HEK293 (cell line): ENCODE measurements around the gene MYOCOS.

Experiments
- CTCF ChIA-PET: fragments of 350-600 bp; formaldehyde crosslinking; extraction: SDS; loops from one replicate; lab custom pipeline; 2021; ENCODE audit warnings: antibody characterized with exemption; lab: Yijun Ruan, JAX
- POLR2A ChIA-PET: fragments of 300-600 bp; formaldehyde crosslinking; extraction: SDS; loops from one replicate; lab custom pipeline; 2020; ENCODE audit warnings: antibody characterized with exemption, inconsistent platforms; lab: Yijun Ruan, JAX
- H3K27ac ChIP-seq: fragments of 200-500 bp; sonication (Bioruptor generic); 2 replicates; pipeline ENCODE4 v1.5.1; 2014; ENCODE audit warnings: low read depth, low read length, control low read depth, inconsistent platforms; ENCODE audit errors: extremely low read depth
- H3K36me3 ChIP-seq, 2 experiments: fragments of 200-500 bp in 1 of 2; sonication (Bioruptor generic) in 1 of 2; 1 replicate in 1 of 2; 2 replicates in 1 of 2; pipeline ENCODE4 v1.5.1; 2014 to 2017; ENCODE audit warnings: inconsistent platforms in 2 of 2, low read length in 2 of 2; ENCODE audit not compliant: control insufficient read depth in 2 of 2, insufficient read depth in 1 of 2
- H3K4me1 ChIP-seq: fragments of 200-500 bp; sonication (Bioruptor generic); 2 replicates; pipeline ENCODE4 v1.5.1; 2014; ENCODE audit warnings: mild to moderate bottlenecking, low read length, inconsistent platforms; ENCODE audit not compliant: control insufficient read depth, insufficient read depth
- H3K4me3 ChIP-seq: 2 replicates; pipeline ENCODE4 v1.5.1; 2011; ENCODE audit warnings: low read depth, mild to moderate bottlenecking, control low read depth, low read length, moderate library complexity
- H3K9me3 ChIP-seq: fragments of 200-500 bp; sonication (Bioruptor generic); 2 replicates; pipeline ENCODE4 v1.5.1; 2014; ENCODE audit warnings: low read depth, low read length, inconsistent platforms; ENCODE audit not compliant: control insufficient read depth, insufficient read depth
- EGR2 ChIP-seq: fragments of 450-650 bp; formaldehyde crosslinking; IDR thresholded peaks from 2 replicates; pipeline ENCODE4 v1.5.1; 2016; ENCODE audit warnings: low read depth, missing biosample characterization, missing genetic modification characterization
- GLIS2 ChIP-seq: fragments of 450-650 bp; formaldehyde crosslinking; IDR thresholded peaks from 2 replicates; pipeline ENCODE4 v1.5.1; 2016; ENCODE audit warnings: missing biosample characterization, missing genetic modification characterization
- HOXC10 ChIP-seq: sonication (generic); formaldehyde crosslinking; IDR thresholded peaks from 2 replicates; pipeline ENCODE4 v1.8.1; 2023; ENCODE audit warnings: mild to moderate bottlenecking, missing genetic modification reagents
- MYNN ChIP-seq: fragments of 450-650 bp; formaldehyde crosslinking; IDR thresholded peaks from 2 replicates; pipeline ENCODE4 v1.5.1; 2016; ENCODE audit warnings: missing biosample characterization, missing genetic modification characterization, borderline replicate concordance
- MZF1 ChIP-seq: fragments of 450-650 bp; formaldehyde crosslinking; IDR thresholded peaks from 2 replicates; pipeline ENCODE4 v1.5.1; 2017; ENCODE audit warnings: missing biosample characterization, missing genetic modification characterization, borderline replicate concordance
- OSR2 ChIP-seq: fragments of 450-650 bp; formaldehyde crosslinking; IDR thresholded peaks from 2 replicates; pipeline ENCODE4 v1.5.1; 2016; ENCODE audit warnings: missing biosample characterization, missing genetic modification characterization
- PRDM1 ChIP-seq: fragments of 450-650 bp; formaldehyde crosslinking; IDR thresholded peaks from 2 replicates; pipeline ENCODE4; 2016; ENCODE audit warnings: missing biosample characterization, missing genetic modification characterization
- SCRT1 ChIP-seq: fragments of 450-650 bp; formaldehyde crosslinking; IDR thresholded peaks from 2 replicates; pipeline ENCODE4 v1.5.1; 2016; ENCODE audit warnings: missing biosample characterization, missing genetic modification characterization, borderline replicate concordance
- TCF7L2 ChIP-seq: IDR thresholded peaks from 2 replicates; pipeline ENCODE4 v1.6.1; 2011; ENCODE audit warnings: low read depth, mild to moderate bottlenecking, inconsistent platforms, low read length, moderate library complexity, borderline replicate concordance
- TRIM28 ChIP-seq: IDR thresholded peaks from 2 replicates; pipeline ENCODE4 v1.6.1; 2011; ENCODE audit warnings: low read length, control low read depth, borderline replicate concordance
- ZNF112 ChIP-seq: fragments of 450-650 bp; formaldehyde crosslinking; IDR thresholded peaks from 2 replicates; pipeline ENCODE4 v1.5.0; 2017; ENCODE audit warnings: missing biosample characterization, missing genetic modification characterization
- ZNF155 ChIP-seq: fragments of 450-650 bp; formaldehyde crosslinking; IDR thresholded peaks from 2 replicates; pipeline ENCODE4 v1.5.1; 2016; ENCODE audit warnings: missing biosample characterization, missing genetic modification characterization
- ZNF211 ChIP-seq: fragments of 450-650 bp; formaldehyde crosslinking; IDR thresholded peaks from 2 replicates; pipeline ENCODE4 v1.5.1; 2016; ENCODE audit warnings: low read depth, missing biosample characterization, missing genetic modification characterization
- ZNF239 ChIP-seq: fragments of 450-650 bp; formaldehyde crosslinking; IDR thresholded peaks from 2 replicates; pipeline ENCODE4 v1.5.1; 2016; ENCODE audit warnings: missing biosample characterization, missing genetic modification characterization
- ZNF311 ChIP-seq: fragments of 450-650 bp; formaldehyde crosslinking; IDR thresholded peaks from 2 replicates; pipeline ENCODE4 v1.5.1; 2017; ENCODE audit warnings: missing biosample characterization, missing genetic modification characterization, borderline replicate concordance
- ZNF341 ChIP-seq: fragments of 450-650 bp; formaldehyde crosslinking; IDR thresholded peaks from 2 replicates; pipeline ENCODE4; 2016; ENCODE audit warnings: low read depth, missing biosample characterization, missing genetic modification characterization
- ZNF350 ChIP-seq: fragments of 450-650 bp; formaldehyde crosslinking; IDR thresholded peaks from 2 replicates; pipeline ENCODE4 v1.5.0; 2017; ENCODE audit warnings: missing biosample characterization, mild to moderate bottlenecking, missing genetic modification characterization
- ZNF37A ChIP-seq: fragments of 450-650 bp; IDR thresholded peaks from 2 replicates; pipeline ENCODE4 v1.5.1; 2018; ENCODE audit warnings: missing biosample characterization, missing genetic modification characterization
- ZNF404 ChIP-seq: fragments of 450-650 bp; formaldehyde crosslinking; IDR thresholded peaks from 2 replicates; pipeline ENCODE4 v1.5.1; 2017; ENCODE audit warnings: missing biosample characterization, missing genetic modification characterization
- ZNF433 ChIP-seq: fragments of 450-650 bp; formaldehyde crosslinking; IDR thresholded peaks from 2 replicates; pipeline ENCODE4 v1.5.1; 2016; ENCODE audit warnings: missing biosample characterization, missing genetic modification characterization, low read depth
- ZNF544 ChIP-seq: fragments of 450-650 bp; formaldehyde crosslinking; IDR thresholded peaks from 2 replicates; pipeline ENCODE4 v1.5.0; 2017; ENCODE audit warnings: missing biosample characterization, missing genetic modification characterization
- ZNF585B ChIP-seq: fragments of 450-650 bp; formaldehyde crosslinking; IDR thresholded peaks from 2 replicates; pipeline ENCODE4 v1.5.1; 2016; ENCODE audit warnings: missing biosample characterization, missing genetic modification characterization
- ZNF596 ChIP-seq: fragments of 450-650 bp; IDR thresholded peaks from 2 replicates; pipeline ENCODE4 v1.5.0; 2018; ENCODE audit warnings: missing biosample characterization, mild to moderate bottlenecking, missing genetic modification characterization, moderate library complexity
- ZNF843 ChIP-seq: fragments of 450-650 bp; formaldehyde crosslinking; IDR thresholded peaks from 2 replicates; pipeline ENCODE4 v1.5.1; 2016; ENCODE audit warnings: missing biosample characterization, missing genetic modification characterization
- TF ChIP-seq, protein P1 (sequence below): fragments of 450-650 bp; formaldehyde crosslinking; IDR thresholded peaks from 2 replicates; pipeline ENCODE4; 2016; ENCODE audit warnings: missing biosample characterization, missing genetic modification characterization
- TF ChIP-seq, protein P2 (sequence below): sonication (generic); formaldehyde crosslinking; IDR thresholded peaks from 2 replicates; pipeline ENCODE4 v1.8.1; 2022; ENCODE audit warnings: mild to moderate bottlenecking, moderate library complexity, missing genetic modification reagents
- TF ChIP-seq, protein P3 (sequence below): fragments of 450-650 bp; formaldehyde crosslinking; IDR thresholded peaks from 2 replicates; pipeline ENCODE4 v1.5.1; 2016; ENCODE audit warnings: missing biosample characterization, missing genetic modification characterization
- TF ChIP-seq, protein P4 (sequence below): fragments of 450-650 bp; formaldehyde crosslinking; IDR thresholded peaks from 2 replicates; pipeline ENCODE4 v1.5.1; 2016; ENCODE audit warnings: missing biosample characterization, missing genetic modification characterization
- TF ChIP-seq, protein P5 (sequence below): fragments of 450-650 bp; formaldehyde crosslinking; optimal IDR thresholded peaks from 2 replicates; pipeline ENCODE3; 2016; ENCODE audit warnings: missing biosample characterization, mild to moderate bottlenecking, missing genetic modification characterization

The MYOCOS gene

DNA sequence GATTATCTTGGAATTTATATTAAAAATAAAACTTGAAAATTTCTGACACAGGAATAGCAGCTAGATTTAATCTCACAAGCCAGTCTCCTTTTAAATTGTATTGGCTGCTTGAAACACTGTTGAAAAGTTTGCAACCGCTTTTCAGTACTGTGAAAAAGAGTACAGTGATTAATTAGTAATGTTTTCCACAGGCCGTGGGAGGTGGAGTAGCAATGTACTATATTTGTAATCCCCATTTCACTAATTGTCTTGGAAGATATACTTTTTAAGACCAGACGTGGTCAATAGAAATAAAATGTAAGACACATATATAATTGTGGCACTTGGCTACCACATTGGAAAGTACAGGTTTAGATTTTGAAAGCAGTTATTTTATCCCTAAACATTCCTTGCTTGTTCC is 40.8 kb upstream of the MYOCOS start:
- no peak overlapping the region for H3K27ac ChIP-seq
- TF ChIP-seq PRDM1 (tag by site-specific recombination), result no peak
- no peak for TF ChIP-seq ZNF596
- no peak for TF ChIP-seq GLIS2 (tag by site-specific recombination)
- no peak for TF ChIP-seq ZNF37A (tag by site-specific recombination)
- no peak for TF ChIP-seq TRIM28
- TF ChIP-seq ZNF433 (tag by site-specific recombination), result no peak
- TF ChIP-seq ZNF239 (tag by site-specific recombination), result no peak
- TF ChIP-seq, protein P1, sequence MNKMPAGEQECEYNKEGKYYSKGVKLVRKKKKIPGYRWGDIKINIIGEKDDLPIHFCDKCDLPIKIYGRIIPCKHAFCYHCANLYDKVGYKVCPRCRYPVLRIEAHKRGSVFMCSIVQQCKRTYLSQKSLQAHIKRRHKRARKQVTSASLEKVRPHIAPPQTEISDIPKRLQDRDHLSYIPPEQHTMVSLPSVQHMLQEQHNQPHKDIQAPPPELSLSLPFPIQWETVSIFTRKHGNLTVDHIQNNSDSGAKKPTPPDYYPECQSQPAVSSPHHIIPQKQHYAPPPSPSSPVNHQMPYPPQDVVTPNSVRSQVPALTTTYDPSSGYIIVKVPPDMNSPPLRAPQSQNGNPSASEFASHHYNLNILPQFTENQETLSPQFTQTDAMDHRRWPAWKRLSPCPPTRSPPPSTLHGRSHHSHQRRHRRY (tag by site-specific recombination), result no peak
- no peak for TF ChIP-seq ZNF544 (tag by site-specific recombination)
- TF ChIP-seq, protein P2, sequence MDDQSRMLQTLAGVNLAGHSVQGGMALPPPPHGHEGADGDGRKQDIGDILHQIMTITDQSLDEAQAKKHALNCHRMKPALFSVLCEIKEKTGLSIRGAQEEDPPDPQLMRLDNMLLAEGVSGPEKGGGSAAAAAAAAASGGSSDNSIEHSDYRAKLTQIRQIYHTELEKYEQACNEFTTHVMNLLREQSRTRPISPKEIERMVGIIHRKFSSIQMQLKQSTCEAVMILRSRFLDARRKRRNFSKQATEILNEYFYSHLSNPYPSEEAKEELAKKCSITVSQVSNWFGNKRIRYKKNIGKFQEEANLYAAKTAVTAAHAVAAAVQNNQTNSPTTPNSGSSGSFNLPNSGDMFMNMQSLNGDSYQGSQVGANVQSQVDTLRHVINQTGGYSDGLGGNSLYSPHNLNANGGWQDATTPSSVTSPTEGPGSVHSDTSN (CRISPR knock-in tag), result no peak
- no peak for TF ChIP-seq SCRT1
- no peak for TF ChIP-seq ZNF311
- TF ChIP-seq, protein P3, sequence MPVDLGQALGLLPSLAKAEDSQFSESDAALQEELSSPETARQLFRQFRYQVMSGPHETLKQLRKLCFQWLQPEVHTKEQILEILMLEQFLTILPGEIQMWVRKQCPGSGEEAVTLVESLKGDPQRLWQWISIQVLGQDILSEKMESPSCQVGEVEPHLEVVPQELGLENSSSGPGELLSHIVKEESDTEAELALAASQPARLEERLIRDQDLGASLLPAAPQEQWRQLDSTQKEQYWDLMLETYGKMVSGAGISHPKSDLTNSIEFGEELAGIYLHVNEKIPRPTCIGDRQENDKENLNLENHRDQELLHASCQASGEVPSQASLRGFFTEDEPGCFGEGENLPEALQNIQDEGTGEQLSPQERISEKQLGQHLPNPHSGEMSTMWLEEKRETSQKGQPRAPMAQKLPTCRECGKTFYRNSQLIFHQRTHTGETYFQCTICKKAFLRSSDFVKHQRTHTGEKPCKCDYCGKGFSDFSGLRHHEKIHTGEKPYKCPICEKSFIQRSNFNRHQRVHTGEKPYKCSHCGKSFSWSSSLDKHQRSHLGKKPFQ (tag by site-specific recombination), result no peak
- ChIA-PET CTCF (no interaction called here), POLR2A (interaction anchor here (0.6 to 0.7 kb wide), 2 partner anchors 180 to 260 kb away, joined by 4 to 9 read pairs; partner anchors contain the start of gene DNM3)
- H3K4me1 ChIP-seq, result no peaks in the 10 kb centered on the region
- H3K4me3 ChIP-seq, result no peak overlapping the region
- H3K9me3 ChIP-seq, result no peaks in the 10 kb centered on the region
- H3K36me3 ChIP-seq, result peaks cover 58 to 92% of the 10 kb centered on the region in 2 experiments

DNA sequence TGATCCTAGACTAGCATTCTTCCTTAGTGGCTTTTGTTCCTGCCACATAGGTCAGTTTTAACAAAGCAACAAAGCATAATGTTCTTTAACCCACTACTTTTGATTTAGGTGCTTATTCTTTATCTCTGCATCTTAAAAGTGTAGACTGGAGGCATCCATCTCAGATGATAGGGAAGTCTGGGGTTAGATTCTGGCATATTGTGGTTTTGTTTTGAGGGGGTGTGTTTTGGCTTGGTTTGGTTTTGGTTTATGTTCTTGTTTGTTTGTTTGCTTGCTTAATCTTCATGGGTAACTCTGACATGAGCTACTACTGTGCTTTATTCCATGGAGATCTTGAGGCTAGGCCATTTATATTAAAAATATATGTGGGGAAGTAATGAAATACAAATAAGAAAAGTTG is 40.3 kb upstream of the MYOCOS start:
- Histone ChIP-seq H3K27ac (no peak overlapping the region), H3K36me3 (peaks cover 56 to 90% of the 10 kb centered on the region in 2 experiments)
- POLR2A ChIA-PET, result no interaction called here

DNA sequence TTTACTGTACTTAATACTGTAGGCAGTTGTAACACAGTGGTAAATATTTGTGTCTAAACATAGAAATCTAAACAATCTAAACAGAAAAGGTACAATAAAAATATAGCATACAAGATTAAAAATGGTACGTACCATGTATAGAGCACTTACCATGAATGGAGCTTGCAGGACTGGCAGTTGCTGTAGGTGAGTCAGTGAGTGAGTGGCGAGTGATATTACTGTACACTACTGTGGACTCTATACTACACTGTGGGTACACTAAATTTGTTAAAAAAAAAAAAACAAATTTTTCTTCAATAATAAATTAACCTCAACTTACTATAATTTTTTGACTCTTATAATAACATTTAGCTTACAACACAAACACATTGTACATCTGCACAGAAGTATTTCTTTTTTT is 39.5 kb upstream of the MYOCOS start:
- H3K4me3 ChIP-seq, result no peak overlapping the region
- no peak overlapping the region for H3K27ac ChIP-seq
- TF ChIP-seq MZF1 (tag by site-specific recombination) (no peak), ZNF350 (no peak), OSR2 (tag by site-specific recombination) (no peak), ZNF341 (tag by site-specific recombination) (no peak), TCF7L2 (no peak)
- TF ChIP-seq, protein P2 (CRISPR knock-in tag), result no peak
- TF ChIP-seq, protein P4, sequence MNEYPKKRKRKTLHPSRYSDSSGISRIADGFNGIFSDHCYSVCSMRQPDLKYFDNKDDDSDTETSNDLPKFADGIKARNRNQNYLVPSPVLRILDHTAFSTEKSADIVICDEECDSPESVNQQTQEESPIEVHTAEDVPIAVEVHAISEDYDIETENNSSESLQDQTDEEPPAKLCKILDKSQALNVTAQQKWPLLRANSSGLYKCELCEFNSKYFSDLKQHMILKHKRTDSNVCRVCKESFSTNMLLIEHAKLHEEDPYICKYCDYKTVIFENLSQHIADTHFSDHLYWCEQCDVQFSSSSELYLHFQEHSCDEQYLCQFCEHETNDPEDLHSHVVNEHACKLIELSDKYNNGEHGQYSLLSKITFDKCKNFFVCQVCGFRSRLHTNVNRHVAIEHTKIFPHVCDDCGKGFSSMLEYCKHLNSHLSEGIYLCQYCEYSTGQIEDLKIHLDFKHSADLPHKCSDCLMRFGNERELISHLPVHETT (tag by site-specific recombination), result no peak
- POLR2A ChIA-PET, result no interaction called here
- CTCF ChIA-PET, result interaction anchor here (0.9 kb wide), 1 partner anchor 62 kb away, joined by 4 read pairs; no protein-coding TSS in a partner anchor
- H3K9me3 ChIP-seq, result no peaks in the 10 kb centered on the region
- H3K4me1 ChIP-seq, result no peaks in the 10 kb centered on the region
- H3K36me3 ChIP-seq, result peaks cover 57 to 90% of the 10 kb centered on the region in 2 experiments

More for the DNA sequence above, 40.3 kb upstream of the MYOCOS start:
- no peak overlapping the region for H3K4me3 ChIP-seq
- no peak for TF ChIP-seq ZNF585B (tag by site-specific recombination)
- TF ChIP-seq ZNF155 (tag by site-specific recombination), result no peak
- no peak for TF ChIP-seq HOXC10 (CRISPR knock-in tag)
- no peak for TF ChIP-seq ZNF112
- no peak for TF ChIP-seq ZNF211 (tag by site-specific recombination)
- TF ChIP-seq, protein P5, sequence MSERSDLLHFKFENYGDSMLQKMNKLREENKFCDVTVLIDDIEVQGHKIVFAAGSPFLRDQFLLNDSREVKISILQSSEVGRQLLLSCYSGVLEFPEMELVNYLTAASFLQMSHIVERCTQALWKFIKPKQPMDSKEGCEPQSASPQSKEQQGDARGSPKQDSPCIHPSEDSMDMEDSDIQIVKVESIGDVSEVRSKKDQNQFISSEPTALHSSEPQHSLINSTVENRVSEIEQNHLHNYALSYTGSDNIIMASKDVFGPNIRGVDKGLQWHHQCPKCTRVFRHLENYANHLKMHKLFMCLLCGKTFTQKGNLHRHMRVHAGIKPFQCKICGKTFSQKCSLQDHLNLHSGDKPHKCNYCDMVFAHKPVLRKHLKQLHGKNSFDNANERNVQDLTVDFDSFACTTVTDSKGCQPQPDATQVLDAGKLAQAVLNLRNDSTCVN (tag by site-specific recombination), result no peak
- no peak for TF ChIP-seq EGR2 (tag by site-specific recombination)
- no peak for TF ChIP-seq ZNF843 (tag by site-specific recombination)
- TF ChIP-seq ZNF404 (tag by site-specific recombination), result no peak
- TF ChIP-seq MYNN (tag by site-specific recombination), result no peak
- TF ChIP-seq, all 188 proteins: peak for 0
- Histone ChIP-seq H3K4me1 (no peaks in the 10 kb centered on the region), H3K9me3 (no peaks in the 10 kb centered on the region)
- CTCF ChIA-PET, result no interaction called here
